K562 (cell line): ENCODE measurements around the gene PIK3AP1. TPM values are rescaled to one million over a fixed set of nuclear protein-coding genes. Genes with fewer than 3 reads are reported as not detected.
A peak's percentile ranks its signal among the peaks of the same experiment; 100 is the strongest.

Source experiments
- BCOR ChIP-seq: fragments of 450-650 bp; IDR thresholded peaks from 2 replicates; pipeline ENCODE4 v1.6.1; 2016
- GATAD2A ChIP-seq: fragments of 450-650 bp; IDR thresholded peaks from 2 replicates; pipeline ENCODE4 v1.6.1; 2017
- HDAC6 ChIP-seq: IDR thresholded peaks from 2 replicates; pipeline ENCODE4 v1.6.1; 2012; ENCODE audit warnings: low read depth, mild to moderate bottlenecking, control low read depth, inconsistent platforms, low read length, moderate library complexity
- NELFE ChIP-seq: IDR thresholded peaks from 2 replicates; pipeline ENCODE4 v1.6.1; 2011; ENCODE audit warnings: mild to moderate bottlenecking; ENCODE audit not compliant: insufficient read depth, insufficient read length
- NONO ChIP-seq, 2 experiments: fragments of 200-400 bp in 1 of 2; fragments of 450-650 bp in 1 of 2; formaldehyde crosslinking in 1 of 2; IDR thresholded peaks; 2 replicates each; pipeline ENCODE4 v1.6.1; 2017; ENCODE audit warnings: low read depth in 2 of 2, mild to moderate bottlenecking in 2 of 2, moderate library complexity in 2 of 2, low read length in 1 of 2
- NR4A1 ChIP-seq, 2 experiments: fragments of 250-450 bp in 1 of 2; fragments of 450-650 bp in 1 of 2; sonication (Bioruptor Pico) in 1 of 2; IDR thresholded peaks; 2 replicates each; pipeline versions ENCODE4 v1.4.0 to v1.6.1; 2016 to 2020; ENCODE audit warnings: mild to moderate bottlenecking in 2 of 2, missing compliant biosample characterization in 1 of 2, missing genetic modification characterization in 1 of 2, moderate library complexity in 1 of 2
- TFAM ChIP-seq: fragments of 250-450 bp; sonication (Bioruptor Pico); conservative IDR thresholded peaks from 2 replicates; pipeline ENCODE4 v1.5.0; 2021; ENCODE audit warnings: mild to moderate bottlenecking, moderate library complexity
- TRIM28 ChIP-seq: fragments of 450-650 bp; IDR thresholded peaks from 2 replicates; pipeline ENCODE4 v1.6.1; 2017
- ZNF584 ChIP-seq: fragments of 200-800 bp; sonication (Bioruptor generic); IDR thresholded peaks from 2 replicates; pipeline ENCODE4 v1.6.1; 2016; ENCODE audit warnings: low read depth, mild to moderate bottlenecking, missing genetic modification characterization, missing compliant biosample characterization
- polyA plus RNA-seq, 8 experiments: library from polyadenylated mRNA; depleted of rRNA in 4 of 8; stranded (reverse) in 5 of 8; unstranded in 3 of 8; fragments of >200 nt; fragmentation: Nextera tagmentation in 2 of 8; fragmentation: Illumina TruSeq in 1 of 8; extraction: Ambion mirVana in 2 of 8; extraction: Trizol in 1 of 8; gene quantifications; 2 replicates each; pipeline versions ENCODE4 v1.2.1 to v1.2.3, GENCODE V29; 2011 to 2014; ENCODE audit warnings: inconsistent platforms in 1 of 8, missing spikeins in 1 of 8
- total RNA-seq, 7 experiments: library from RNA; depleted of rRNA in 6 of 7; stranded (reverse); fragments of >200 nt in 6 of 7; fragmentation: Illumina TruSeq in 2 of 7; extraction: Trizol in 2 of 7; gene quantifications; 2 replicates each; pipeline versions ENCODE4 v1.2.1 to v1.2.3, GENCODE V29; 2011 to 2021; ENCODE audit warnings: low replicate concordance in 1 of 7
- TF ChIP-seq, protein P1 (sequence below): sonication (generic); formaldehyde crosslinking; IDR thresholded peaks from 2 replicates; pipeline ENCODE4 v1.8.0; 2023; ENCODE audit warnings: mild to moderate bottlenecking, missing genetic modification reagents
- TF ChIP-seq, protein P2 (sequence below), 2 experiments: fragments of 450-650 bp; IDR thresholded peaks; 2 replicates each; pipeline ENCODE4 v1.6.1; 2016; ENCODE audit warnings: mild to moderate bottlenecking in 2 of 2, borderline replicate concordance in 1 of 2, low read depth in 1 of 2, moderate library complexity in 1 of 2
- TF ChIP-seq, protein P3 (sequence below), 2 experiments: IDR thresholded peaks; 2 replicates each; pipeline ENCODE4 v1.6.1; 2011; ENCODE audit warnings: borderline replicate concordance in 1 of 2, control low read depth in 1 of 2, low read depth in 1 of 2, low read length in 1 of 2, mild to moderate bottlenecking in 1 of 2, mixed read lengths in 1 of 2, moderate library complexity in 1 of 2; ENCODE audit not compliant: insufficient read depth in 1 of 2, insufficient read length in 1 of 2, poor library complexity in 1 of 2, severe bottlenecking in 1 of 2; ENCODE audit errors: extremely low read depth in 1 of 2
- TF ChIP-seq, protein P4 (sequence below), 2 experiments: fragments of 450-650 bp in 1 of 2; sonication (generic) in 1 of 2; formaldehyde crosslinking in 1 of 2; IDR thresholded peaks in 1 of 2; conservative IDR thresholded peaks in 1 of 2; 2 replicates each; pipeline versions ENCODE4 v1.6.1 to v1.8.1; 2016 to 2023; ENCODE audit warnings: mild to moderate bottlenecking in 2 of 2, moderate library complexity in 2 of 2, inconsistent platforms in 1 of 2, missing genetic modification reagents in 1 of 2

PIK3AP1 gene
- total and polyA plus RNA-seq, 9 of the 15 experiments (the other 6 are each of a cell fraction or from before 2014, with no cell fraction given), result 0.20 to 2.4 (median 1.4) TPM

DNA sequence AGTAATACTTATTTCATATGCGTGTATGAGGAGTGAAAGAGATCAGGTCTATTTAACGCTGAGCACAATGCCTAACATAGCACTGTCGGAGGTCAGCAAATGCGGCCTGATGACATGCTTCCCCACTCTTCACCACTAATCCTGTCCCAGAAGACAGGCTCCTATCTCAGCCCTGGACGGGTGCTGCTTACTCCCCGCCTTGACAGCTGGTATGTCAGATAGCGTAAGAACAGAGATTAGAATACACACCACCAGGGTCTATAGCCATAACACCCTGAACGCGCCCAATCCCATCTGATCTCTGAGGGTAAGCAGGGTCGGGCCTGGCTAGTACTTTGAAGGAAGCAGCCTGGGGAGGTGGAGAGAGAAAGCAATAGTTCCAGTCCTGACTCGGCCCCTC lies 101.2 kb downstream of the PIK3AP1 start (continued):
- TF ChIP-seq NONO (IDR thresholded peaks at IDR 0.05; ENCODE audit: low read depth in 2 of 2, low read length in 1 of 2) (peak in 1 of 2 experiments; percentile 37; a peak in 1 of 4 replicates), GATAD2A (peak; percentile 57; the same call in 1 of the 2 replicates), NELFE (no peak), BCOR (peak; percentile 90), NR4A1 (CRISPR knock-in tag; IDR thresholded peaks at IDR 0.05) (no peak), NR4A1 (tag; IDR thresholded peaks at IDR 0.05) (peak; percentile 79), TFAM (CRISPR knock-in tag) (no peak), HDAC6 (no peak), TRIM28 (peak; percentile 92), ZNF584 (CRISPR knock-in tag) (peak; percentile 47; the same call in 1 of the 2 replicates)
- TF ChIP-seq, protein P1, sequence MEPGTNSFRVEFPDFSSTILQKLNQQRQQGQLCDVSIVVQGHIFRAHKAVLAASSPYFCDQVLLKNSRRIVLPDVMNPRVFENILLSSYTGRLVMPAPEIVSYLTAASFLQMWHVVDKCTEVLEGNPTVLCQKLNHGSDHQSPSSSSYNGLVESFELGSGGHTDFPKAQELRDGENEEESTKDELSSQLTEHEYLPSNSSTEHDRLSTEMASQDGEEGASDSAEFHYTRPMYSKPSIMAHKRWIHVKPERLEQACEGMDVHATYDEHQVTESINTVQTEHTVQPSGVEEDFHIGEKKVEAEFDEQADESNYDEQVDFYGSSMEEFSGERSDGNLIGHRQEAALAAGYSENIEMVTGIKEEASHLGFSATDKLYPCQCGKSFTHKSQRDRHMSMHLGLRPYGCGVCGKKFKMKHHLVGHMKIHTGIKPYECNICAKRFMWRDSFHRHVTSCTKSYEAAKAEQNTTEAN, result no peak
- TF ChIP-seq, protein P2, sequence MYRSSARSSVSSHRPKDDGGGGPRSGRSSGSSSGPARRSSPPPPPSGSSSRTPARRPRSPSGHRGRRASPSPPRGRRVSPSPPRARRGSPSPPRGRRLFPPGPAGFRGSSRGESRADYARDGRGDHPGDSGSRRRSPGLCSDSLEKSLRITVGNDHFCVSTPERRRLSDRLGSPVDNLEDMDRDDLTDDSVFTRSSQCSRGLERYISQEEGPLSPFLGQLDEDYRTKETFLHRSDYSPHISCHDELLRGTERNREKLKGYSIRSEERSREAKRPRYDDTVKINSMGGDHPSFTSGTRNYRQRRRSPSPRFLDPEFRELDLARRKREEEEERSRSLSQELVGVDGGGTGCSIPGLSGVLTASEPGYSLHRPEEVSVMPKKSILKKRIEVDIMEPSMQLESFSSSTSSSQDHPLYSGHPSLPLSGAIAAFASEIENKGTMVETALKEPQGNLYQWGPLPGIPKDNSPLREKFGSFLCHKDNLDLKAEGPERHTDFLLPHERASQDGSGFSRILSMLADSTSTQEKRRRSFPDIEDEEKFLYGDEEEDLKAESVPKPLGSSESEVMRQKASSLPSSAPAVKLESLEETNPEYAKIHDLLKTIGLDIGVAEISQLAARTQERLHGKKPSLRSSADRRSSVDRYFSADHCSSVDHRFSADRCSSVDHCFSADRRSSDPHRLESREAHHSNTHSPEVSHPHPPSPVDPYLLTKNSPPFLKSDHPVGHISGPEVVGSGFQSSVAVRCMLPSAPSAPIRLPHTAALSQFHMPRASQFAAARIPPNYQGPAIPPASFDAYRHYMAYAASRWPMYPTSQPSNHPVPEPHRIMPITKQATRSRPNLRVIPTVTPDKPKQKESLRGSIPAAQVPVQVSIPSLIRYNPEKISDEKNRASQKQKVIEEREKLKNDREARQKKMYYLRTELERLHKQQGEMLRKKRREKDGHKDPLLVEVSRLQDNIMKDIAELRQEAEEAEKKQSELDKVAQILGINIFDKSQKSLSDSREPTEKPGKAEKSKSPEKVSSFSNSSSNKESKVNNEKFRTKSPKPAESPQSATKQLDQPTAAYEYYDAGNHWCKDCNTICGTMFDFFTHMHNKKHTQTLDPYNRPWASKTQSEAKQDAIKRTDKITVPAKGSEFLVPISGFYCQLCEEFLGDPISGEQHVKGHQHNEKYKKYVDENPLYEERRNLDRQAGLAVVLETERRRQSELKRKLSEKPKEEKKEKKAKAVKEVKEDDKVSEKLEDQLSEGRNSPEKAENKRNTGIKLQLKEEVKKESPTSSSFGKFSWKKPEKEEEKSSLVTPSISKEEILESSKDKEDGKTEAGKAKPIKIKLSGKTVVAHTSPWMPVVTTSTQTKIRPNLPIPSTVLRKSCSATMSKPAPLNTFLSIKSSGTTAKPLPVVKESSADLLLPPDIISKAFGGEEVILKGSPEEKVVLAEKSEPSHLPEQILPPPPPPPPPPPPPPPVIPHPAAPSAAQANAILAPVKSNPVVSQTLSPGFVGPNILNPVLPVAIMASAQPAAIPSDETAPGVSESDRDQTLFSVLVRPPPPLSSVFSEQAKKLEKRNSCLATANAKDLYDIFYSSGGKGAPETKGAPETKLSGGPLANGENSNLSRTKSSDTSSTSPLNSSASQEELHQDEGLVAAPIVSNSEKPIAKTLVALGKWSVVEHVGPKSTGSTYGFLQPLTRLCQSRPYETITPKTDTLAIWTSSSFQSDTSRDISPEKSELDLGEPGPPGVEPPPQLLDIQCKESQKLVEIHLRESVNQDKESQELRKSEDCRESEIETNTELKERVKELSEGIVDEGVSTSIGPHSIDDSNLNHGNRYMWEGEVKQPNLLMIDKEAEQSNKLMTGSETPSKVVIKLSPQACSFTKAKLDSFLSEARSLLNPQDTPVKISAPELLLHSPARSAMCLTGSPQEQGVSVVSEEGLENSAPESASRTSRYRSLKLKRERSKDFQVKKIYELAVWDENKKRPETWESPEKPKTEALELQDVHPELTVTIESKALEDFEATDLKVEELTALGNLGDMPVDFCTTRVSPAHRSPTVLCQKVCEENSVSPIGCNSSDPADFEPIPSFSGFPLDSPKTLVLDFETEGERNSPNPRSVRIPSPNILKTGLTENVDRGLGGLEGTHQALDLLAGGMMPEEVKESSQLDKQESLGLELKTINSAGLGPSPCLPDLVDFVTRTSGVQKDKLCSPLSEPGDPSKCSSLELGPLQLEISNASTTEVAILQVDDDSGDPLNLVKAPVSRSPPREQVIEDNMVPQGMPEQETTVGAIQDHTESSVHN (IDR thresholded peaks at IDR 0.05; ENCODE audit: borderline replicate concordance in 1 of 2, low read depth in 1 of 2), result no peak
- TF ChIP-seq, protein P3, sequence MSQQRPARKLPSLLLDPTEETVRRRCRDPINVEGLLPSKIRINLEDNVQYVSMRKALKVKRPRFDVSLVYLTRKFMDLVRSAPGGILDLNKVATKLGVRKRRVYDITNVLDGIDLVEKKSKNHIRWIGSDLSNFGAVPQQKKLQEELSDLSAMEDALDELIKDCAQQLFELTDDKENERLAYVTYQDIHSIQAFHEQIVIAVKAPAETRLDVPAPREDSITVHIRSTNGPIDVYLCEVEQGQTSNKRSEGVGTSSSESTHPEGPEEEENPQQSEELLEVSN (IDR thresholded peaks at IDR 0.05; ENCODE audit: borderline replicate concordance in 1 of 2, extremely low read depth in 1 of 2, insufficient read depth in 1 of 2, insufficient read length in 1 of 2, low read depth in 1 of 2, low read length in 1 of 2, poor library complexity in 1 of 2, severe bottlenecking in 1 of 2), result no peak
- TF ChIP-seq, protein P4, sequence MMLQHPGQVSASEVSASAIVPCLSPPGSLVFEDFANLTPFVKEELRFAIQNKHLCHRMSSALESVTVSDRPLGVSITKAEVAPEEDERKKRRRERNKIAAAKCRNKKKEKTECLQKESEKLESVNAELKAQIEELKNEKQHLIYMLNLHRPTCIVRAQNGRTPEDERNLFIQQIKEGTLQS (IDR thresholded peaks at IDR 0.05), result peak; percentile 55
- TF ChIP-seq, protein P4 (CRISPR knock-in tag; conservative IDR thresholded peaks at IDR 0.05), result no peak
